A673 (cell line): ENCODE measurements around the gene AMDHD2. TPM values are rescaled to one million over a fixed set of nuclear protein-coding genes. Genes with fewer than 3 reads are reported as not detected.
A peak's percentile ranks its signal among the peaks of the same experiment; 100 is the strongest.

Experiments
- BruUV-seq: library from RNA; stranded (reverse); fragments of 400-500 nt; replicated peaks from 2 replicates; lab custom pipeline; 2021; lab: Mats Ljungman, UMichigan
- CTCF ChIA-PET: fragments of 300-600 bp; sonication (Branson Sonifier 250); formaldehyde crosslinking; loops from one replicate; lab custom pipeline; 2022; ENCODE audit warnings: antibody characterized with exemption; lab: Charles Lee
- POLR2A ChIA-PET: fragments of 300-600 bp; sonication (Branson Sonifier 250); formaldehyde crosslinking; loops from one replicate; lab custom pipeline; 2022; ENCODE audit warnings: antibody characterized with exemption; ENCODE audit not compliant: low non-redundant PET; lab: Charles Lee
- DNase-seq: peaks from one replicate; pipeline ENCODE4 v3.0.0-alpha.2; 2015; ENCODE audit warnings: low spot score
- H3K27ac ChIP-seq: fragments of 200-600 bp; sonication (generic); 2 replicates; pipeline ENCODE4 v1.5.1; 2016; ENCODE audit warnings: mixed run types, low read depth, mild to moderate bottlenecking, mixed read lengths, antibody characterized with exemption, low read length; ENCODE audit not compliant: poor library complexity, severe bottlenecking
- H3K27me3 ChIP-seq: fragments of 200-600 bp; sonication (generic); replicated peaks from 2 replicates; pipeline ENCODE4 v1.6.1; 2017; ENCODE audit warnings: mixed run types, low read depth, mild to moderate bottlenecking, mixed read lengths, antibody characterized with exemption, low read length; ENCODE audit not compliant: insufficient read depth, poor library complexity
- H3K36me3 ChIP-seq: fragments of 200-600 bp; sonication (generic); 2 replicates; pipeline ENCODE4 v1.6.1; 2016; ENCODE audit warnings: mixed run types, mild to moderate bottlenecking, mixed read lengths, antibody characterized with exemption, low read length; ENCODE audit not compliant: insufficient read depth, poor library complexity, severe bottlenecking
- H3K4me1 ChIP-seq: fragments of 200-600 bp; sonication (generic); 2 replicates; pipeline ENCODE4 v1.6.1; 2017; ENCODE audit warnings: mixed run types, mild to moderate bottlenecking, mixed read lengths, antibody characterized with exemption, low read length; ENCODE audit not compliant: insufficient read depth, poor library complexity, severe bottlenecking
- H3K4me3 ChIP-seq: fragments of 200-600 bp; sonication (generic); 2 replicates; pipeline ENCODE4 v1.5.1; 2016; ENCODE audit warnings: low read depth, mixed run types, mild to moderate bottlenecking, mixed read lengths, low read length; ENCODE audit not compliant: poor library complexity, severe bottlenecking
- H3K9me3 ChIP-seq: fragments of 200-600 bp; sonication (generic); 2 replicates; pipeline ENCODE4 v1.6.1; 2016; ENCODE audit warnings: mixed run types, low read depth, mild to moderate bottlenecking, mixed read lengths, antibody characterized with exemption, low read length; ENCODE audit not compliant: poor library complexity, severe bottlenecking
- CTCF ChIP-seq: fragments of 300-800, 200-600 bp; sonication (generic); conservative IDR thresholded peaks from 2 replicates; pipeline ENCODE4 v1.5.1; 2017; ENCODE audit warnings: low read depth, mild to moderate bottlenecking, antibody characterized with exemption, low read length, moderate library complexity, mixed read lengths
- EZH2 ChIP-seq: fragments of 200-600 bp; sonication (generic); IDR thresholded peaks from 2 replicates; pipeline ENCODE4 v1.6.1; 2017; ENCODE audit warnings: borderline replicate concordance, low read depth, mild to moderate bottlenecking, mixed read lengths, antibody characterized with exemption, low read length; ENCODE audit not compliant: poor library complexity, severe bottlenecking
- intact Hi-C: fragments of 100-400 bp; cut with micrococcal nuclease; formaldehyde crosslinking; loops from one replicate; pipeline ENCODE4 v1.10.0; 2022; ENCODE audit not compliant: unreplicated experiment
- total RNA-seq: library from RNA; stranded (reverse); gene quantifications from 2 replicates; pipeline ENCODE4 v1.2.3, GENCODE V29; 2021

Gene AMDHD2
- total RNA-seq, 1 experiment from 2014 or later: 53.3 TPM

DNA sequence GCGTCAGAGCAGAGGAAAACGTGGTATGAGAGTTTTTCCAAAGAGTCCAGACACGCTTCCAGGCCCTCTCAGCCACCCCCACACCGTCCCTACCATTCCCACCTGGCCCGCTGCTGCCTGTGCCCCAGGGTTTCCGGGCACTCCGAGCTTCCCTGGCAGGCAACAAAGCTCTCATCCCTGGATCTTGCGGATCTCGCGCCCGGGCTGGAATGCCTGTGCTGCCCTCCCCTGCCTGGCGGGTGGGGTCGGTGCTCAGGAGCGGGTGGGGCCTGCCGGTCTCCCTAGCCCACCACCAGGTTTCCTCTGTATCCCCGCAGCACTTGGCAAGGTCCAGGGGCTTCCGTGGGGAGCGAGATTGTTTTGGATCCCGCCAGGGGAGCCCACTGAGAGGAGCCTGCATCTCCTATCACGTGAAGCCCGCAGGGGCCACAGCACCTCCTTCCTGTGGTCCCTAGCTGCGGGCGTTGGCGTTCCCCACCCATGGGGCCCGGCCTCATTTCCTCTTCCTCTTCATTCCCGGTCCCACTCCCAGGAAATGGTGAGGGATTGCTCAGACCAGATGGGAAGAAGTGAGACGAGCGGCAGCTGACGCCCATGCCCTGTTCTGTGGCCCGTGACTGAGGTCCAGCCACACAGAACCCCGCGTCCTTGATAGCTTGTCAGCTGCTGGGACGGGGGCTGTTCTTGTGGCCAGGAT is 34.2 kb upstream of the AMDHD2 start:
- peak overlapping the region; percentile 8 for H3K27ac ChIP-seq
- no peaks in the 10 kb centered on the region for H3K27me3 ChIP-seq
- POLR2A ChIA-PET: no interaction called here
- CTCF ChIA-PET: no interaction called here
- intact Hi-C loops: no loop called here
- no peak for TF ChIP-seq CTCF
- TF ChIP-seq EZH2: no peak
- no peaks in the 10 kb centered on the region for H3K36me3 ChIP-seq
- no peak overlapping the region for H3K4me3 ChIP-seq
- H3K4me1 ChIP-seq: no peaks in the 10 kb centered on the region
- DNase-seq: no peak
- no peaks in the 10 kb centered on the region for H3K9me3 ChIP-seq
- BruUV-seq: no TSS peak

- no TSS peak for BruUV-seq
- Histone ChIP-seq H3K4me1 (no peaks in the 10 kb centered on the region), H3K27ac (peak overlapping the region; percentile 16), H3K4me3 (no peak overlapping the region), H3K27me3 (no peaks in the 10 kb centered on the region), H3K36me3 (no peaks in the 10 kb centered on the region), H3K9me3 (no peaks in the 10 kb centered on the region)
- ChIA-PET POLR2A (no interaction called here), CTCF (no interaction called here)
- intact Hi-C loops: no loop called here
- no peak for DNase-seq
- TF ChIP-seq CTCF (0 out of 2 replicates have a peak, but pooled peaks have one; percentile 12), EZH2 (no peak)
Measured at GRCh38 chr16:2486645-2487516, 33.3 kb upstream of the AMDHD2 start.

DNA sequence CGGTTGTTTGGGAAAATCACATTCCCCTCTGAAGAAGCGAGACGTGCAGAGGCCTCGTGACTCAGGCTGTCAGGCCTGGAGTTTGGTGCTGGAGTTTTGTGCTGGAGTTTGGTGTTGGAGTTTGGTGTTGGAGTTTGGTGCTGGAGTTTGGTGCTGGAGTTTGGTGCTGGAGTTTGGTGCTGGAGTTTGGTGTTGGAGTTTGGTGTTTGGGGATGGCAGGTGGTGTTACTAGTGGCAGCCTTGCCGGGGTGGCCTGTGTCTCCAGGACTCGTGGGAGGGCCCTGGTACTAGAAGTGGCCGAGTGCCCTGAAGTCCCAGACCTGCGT is 32.7 kb upstream of the AMDHD2 start:
- Histone ChIP-seq H3K27me3 (no peaks in the 10 kb centered on the region), H3K27ac (no peak overlapping the region), H3K36me3 (no peaks in the 10 kb centered on the region), H3K9me3 (no peaks in the 10 kb centered on the region), H3K4me3 (no peak overlapping the region), H3K4me1 (no peaks in the 10 kb centered on the region)
- no peak for DNase-seq
- CTCF ChIA-PET: no interaction called here
- POLR2A ChIA-PET: no interaction called here
- no TSS peak for BruUV-seq
- intact Hi-C loops: no loop called here
- no peak for TF ChIP-seq CTCF
- TF ChIP-seq EZH2: no peak
